ENCODE results near the gene HRAS.
A peak's percentile ranks its signal among the peaks of the same experiment; 100 is the strongest.

Gene HRAS

DNA sequence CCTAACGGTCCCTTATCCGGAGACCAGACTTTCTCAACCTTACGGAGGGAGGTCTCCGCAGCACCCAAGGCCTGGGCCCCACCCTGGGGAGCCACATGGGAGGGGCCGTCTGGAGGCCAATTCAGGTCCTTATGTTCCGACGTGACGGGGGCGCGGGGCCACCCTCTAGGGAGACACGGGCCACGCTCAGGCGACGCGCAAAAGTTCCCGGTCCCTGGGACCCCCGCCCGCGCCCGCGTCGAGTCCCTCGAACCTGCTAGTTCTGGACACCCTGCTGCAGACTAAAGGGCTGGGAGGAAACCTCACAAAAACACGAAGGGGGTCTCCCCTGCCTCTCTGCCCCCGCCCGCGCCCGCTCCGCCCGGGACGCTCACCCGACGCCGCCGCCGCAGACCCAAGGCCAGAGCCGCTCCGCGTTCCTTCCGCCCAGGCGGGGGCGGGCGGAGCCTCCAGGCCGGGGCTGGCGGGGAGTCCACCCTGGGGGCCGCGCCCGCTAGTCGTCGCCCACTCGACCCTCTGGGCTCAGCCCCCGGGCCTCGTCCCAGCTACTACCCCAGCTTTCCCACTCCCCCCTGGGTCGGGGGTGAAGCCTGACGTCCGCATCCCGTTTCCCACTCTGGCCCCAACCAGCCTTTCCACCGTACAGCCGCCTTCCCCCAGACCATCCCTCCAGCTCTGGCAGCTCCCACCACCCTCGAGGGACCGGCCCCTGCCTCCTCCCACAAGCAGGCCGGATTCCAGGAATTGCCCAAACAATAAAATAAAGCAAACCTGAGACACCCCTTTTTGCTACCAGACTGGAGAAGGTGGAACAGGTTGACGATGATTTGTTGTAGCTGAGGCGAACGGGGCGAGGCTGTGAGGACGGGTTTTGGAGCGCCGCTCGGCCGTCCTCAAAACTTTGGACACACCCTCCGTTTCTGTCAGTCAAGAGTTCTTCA lies 31.1 kb downstream of the HRAS start:
- peak overlapping the region; percentile 44 for H3K4me3 ChIP-seq (ENCODE audit: low read depth, low read length)
- TF ChIP-seq, protein P1, sequence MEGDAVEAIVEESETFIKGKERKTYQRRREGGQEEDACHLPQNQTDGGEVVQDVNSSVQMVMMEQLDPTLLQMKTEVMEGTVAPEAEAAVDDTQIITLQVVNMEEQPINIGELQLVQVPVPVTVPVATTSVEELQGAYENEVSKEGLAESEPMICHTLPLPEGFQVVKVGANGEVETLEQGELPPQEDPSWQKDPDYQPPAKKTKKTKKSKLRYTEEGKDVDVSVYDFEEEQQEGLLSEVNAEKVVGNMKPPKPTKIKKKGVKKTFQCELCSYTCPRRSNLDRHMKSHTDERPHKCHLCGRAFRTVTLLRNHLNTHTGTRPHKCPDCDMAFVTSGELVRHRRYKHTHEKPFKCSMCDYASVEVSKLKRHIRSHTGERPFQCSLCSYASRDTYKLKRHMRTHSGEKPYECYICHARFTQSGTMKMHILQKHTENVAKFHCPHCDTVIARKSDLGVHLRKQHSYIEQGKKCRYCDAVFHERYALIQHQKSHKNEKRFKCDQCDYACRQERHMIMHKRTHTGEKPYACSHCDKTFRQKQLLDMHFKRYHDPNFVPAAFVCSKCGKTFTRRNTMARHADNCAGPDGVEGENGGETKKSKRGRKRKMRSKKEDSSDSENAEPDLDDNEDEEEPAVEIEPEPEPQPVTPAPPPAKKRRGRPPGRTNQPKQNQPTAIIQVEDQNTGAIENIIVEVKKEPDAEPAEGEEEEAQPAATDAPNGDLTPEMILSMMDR (IDR thresholded peaks at IDR 0.05; ENCODE audit: low read depth, low read length), result peak; percentile 1
- peak; percentile 17 for DNase-seq (ENCODE audit: low read depth, low spot score)
- in situ Hi-C loops (cut with HindIII; ENCODE audit: low sequenced_read_pairs), result no loop called here

DNA sequence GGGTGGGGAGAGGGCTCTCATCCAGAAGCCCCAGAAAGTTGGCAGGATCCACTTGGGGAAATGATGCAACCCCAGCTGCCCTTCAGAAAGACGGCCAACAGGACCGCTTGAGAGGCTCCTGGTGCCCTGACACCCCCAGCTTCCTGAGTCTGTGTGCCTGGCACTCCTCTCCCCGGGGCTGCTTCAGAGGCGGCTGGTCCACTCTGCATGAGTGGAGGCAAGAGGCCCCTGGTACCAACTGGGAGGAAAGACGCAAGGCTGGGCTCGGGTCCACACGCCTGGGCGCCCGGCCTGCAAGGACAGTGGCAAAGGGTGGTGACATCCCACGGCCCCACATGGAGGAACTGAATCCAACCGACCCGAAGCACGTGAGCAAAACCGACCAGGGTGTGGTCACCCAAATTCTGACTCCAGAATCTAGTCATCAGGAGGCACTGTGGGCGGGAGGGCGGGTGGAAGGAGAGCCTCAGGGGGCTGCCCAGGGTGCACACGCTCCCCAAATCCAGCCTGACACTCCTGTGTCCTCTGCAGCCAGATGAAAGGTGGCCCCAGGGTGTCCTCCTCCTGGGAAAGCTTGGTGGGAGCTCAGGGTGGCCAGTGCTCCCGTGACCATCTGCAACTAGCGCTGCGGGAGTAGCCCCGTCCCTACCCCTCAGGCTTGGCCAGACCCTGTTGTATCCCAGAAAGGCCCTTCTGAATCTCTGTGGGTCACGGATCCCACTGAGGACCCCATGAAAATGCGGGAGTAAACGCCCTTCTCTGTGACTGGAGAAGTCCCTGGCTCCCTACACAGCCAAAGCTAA lies 32.0 kb downstream of the HRAS start:
- DNase-seq (ENCODE audit: low read depth, low spot score), result peak; percentile 18
- H3K4me3 ChIP-seq (ENCODE audit: low read depth, low read length), result peak overlapping the region; percentile 44
- TF ChIP-seq, protein P1 (IDR thresholded peaks at IDR 0.05; ENCODE audit: low read depth, low read length), result no peak
- in situ Hi-C loops (cut with HindIII; ENCODE audit: low sequenced_read_pairs), result no loop called here

GRCh38 chr11:502288-503178 lies 32.8 kb downstream of the HRAS start:
- in situ Hi-C loops (cut with HindIII; ENCODE audit: low sequenced_read_pairs), result no loop called here
- DNase-seq (ENCODE audit: low read depth, low spot score), result no peak
- TF ChIP-seq, protein P1 (IDR thresholded peaks at IDR 0.05; ENCODE audit: low read depth, low read length), result no peak
- H3K4me3 ChIP-seq (ENCODE audit: low read depth, low read length), result no peak overlapping the region

GRCh38 chr11:501683-502287 lies 33.6 kb downstream of the HRAS start:
- in situ Hi-C loops (cut with HindIII; ENCODE audit: low sequenced_read_pairs), result no loop called here
- TF ChIP-seq, protein P1 (IDR thresholded peaks at IDR 0.05; ENCODE audit: low read depth, low read length), result no peak
- H3K4me3 ChIP-seq (ENCODE audit: low read depth, low read length), result no peak overlapping the region
- DNase-seq (ENCODE audit: low read depth, low spot score), result no peak

- H3K4me3 ChIP-seq (ENCODE audit: low read depth, low read length), result no peak overlapping the region
- TF ChIP-seq, protein P1 (IDR thresholded peaks at IDR 0.05; ENCODE audit: low read depth, low read length), result no peak
- in situ Hi-C loops (cut with HindIII; ENCODE audit: low sequenced_read_pairs), result no loop called here
- no peak for DNase-seq (ENCODE audit: low read depth, low spot score)
These were observed 34.2 kb downstream of the HRAS start for GRCh38 chr11:501001-501682.
